Thoracic aorta (tissue), 2 donors: Measurements from ENCODE around the gene FNDC11. TPM values are rescaled to one million over a fixed set of nuclear protein-coding genes. Genes with fewer than 3 reads are reported as not detected.

Source experiments
- ATAC-seq: fragments of 150-250 bp; one replicate; pipeline ENCODE4 v1.8.0; 2017; ENCODE audit warnings: low read depth; ENCODE audit not compliant: insufficient number of reproducible peaks, low FRiP score
- DNase-seq: peaks from one replicate; pipeline ENCODE4 v3.0.0-alpha.2; 2020; ENCODE audit warnings: low spot score
- H3K27ac ChIP-seq, 2 donors: fragments of 200-600 bp; sonication (generic); 1 replicate in 1 of 2; 2 replicates in 1 of 2; pipeline ENCODE4 v1.5.1; 2016; ENCODE audit warnings: mild to moderate bottlenecking in 2 of 2, moderate library complexity in 2 of 2
- H3K27me3 ChIP-seq: fragments of 200-600 bp; sonication (generic); replicated peaks from 2 replicates; pipeline ENCODE4 v1.6.0; 2016; ENCODE audit warnings: mild to moderate bottlenecking; ENCODE audit not compliant: insufficient read depth
- H3K36me3 ChIP-seq: fragments of 200-600 bp; sonication (generic); one replicate; pipeline ENCODE4 v1.5.1; 2016
- H3K4me1 ChIP-seq, 2 donors: fragments of 200-600 bp; sonication (generic); 1 replicate in 1 of 2; 2 replicates in 1 of 2; pipeline versions ENCODE4 v1.5.1 to v1.6.0; 2016; ENCODE audit warnings: low read depth in 2 of 2, mild to moderate bottlenecking in 1 of 2; ENCODE audit not compliant: control insufficient read depth in 1 of 2
- H3K4me3 ChIP-seq: fragments of 200-600 bp; sonication (generic); 2 replicates; pipeline ENCODE4 v1.5.1; 2016; ENCODE audit warnings: mild to moderate bottlenecking
- H3K9me3 ChIP-seq: fragments of 200-600 bp; sonication (generic); 2 replicates; pipeline ENCODE4 v1.5.1; 2016
- CTCF ChIP-seq: fragments of 200-600 bp; sonication (generic); IDR thresholded peaks from one replicate; pipeline ENCODE4 v1.5.1; 2019; ENCODE audit warnings: antibody characterized with exemption
- total RNA-seq, 2 donors: library from RNA; depleted of rRNA; stranded (reverse); fragments of >200 nt; gene quantifications; one replicate each; pipeline versions ENCODE4 v1.1.0 to v1.2.3, GENCODE V29; 2016

Gene FNDC11
- total RNA-seq, 2 donors from 2014 or later, result 0.54 TPM; not detected in 1

GRCh38 chr20:63541371-63541770 is 12.6 kb upstream of the FNDC11 start:
- H3K9me3 ChIP-seq, result no peaks in the 10 kb centered on the region
- no peak overlapping the region for H3K4me3 ChIP-seq
- ATAC-seq (no peak), DNase-seq (no peak)
- no peaks in the 10 kb centered on the region for H3K36me3 ChIP-seq
- peaks cover 0 to 5% of the 10 kb centered on the region in 2 donors for H3K4me1 ChIP-seq
- no peaks in the 10 kb centered on the region for H3K27me3 ChIP-seq
- TF ChIP-seq CTCF, result no peak
- no peak overlapping the region for H3K27ac ChIP-seq

- DNase-seq (no peak), ATAC-seq (no peak)
- no peak for TF ChIP-seq CTCF
- H3K4me1 ChIP-seq, result peaks cover 0 to 5% of the 10 kb centered on the region in 2 donors
- no peaks in the 10 kb centered on the region for H3K36me3 ChIP-seq
- no peak overlapping the region for H3K4me3 ChIP-seq
- no peaks in the 10 kb centered on the region for H3K9me3 ChIP-seq
- H3K27me3 ChIP-seq, result no peaks in the 10 kb centered on the region
- no peak overlapping the region for H3K27ac ChIP-seq
Observed at GRCh38 chr20:63542031-63542559, 11.9 kb upstream of the FNDC11 start.

GRCh38 chr20:63542696-63543095 is 11.3 kb upstream of the FNDC11 start:
- no peak overlapping the region for H3K4me3 ChIP-seq
- no peak for TF ChIP-seq CTCF

GRCh38 chr20:63543131-63543530 is 10.8 kb upstream of the FNDC11 start:
- Histone ChIP-seq H3K4me3 (no peak overlapping the region), H3K27ac (no peak overlapping the region), H3K27me3 (peaks cover 2% of the 10 kb centered on the region), H3K9me3 (no peaks in the 10 kb centered on the region), H3K36me3 (no peaks in the 10 kb centered on the region), H3K4me1 (no peaks in the 10 kb centered on the region)
- no peak for ATAC-seq
- TF ChIP-seq CTCF, result no peak
- no peak for DNase-seq

More at GRCh38 chr20:63542696-63543095, 11.3 kb upstream of the FNDC11 start:
- no peak for ATAC-seq
- Histone ChIP-seq H3K27ac (no peak overlapping the region), H3K9me3 (no peaks in the 10 kb centered on the region), H3K36me3 (no peaks in the 10 kb centered on the region), H3K4me1 (peaks cover 0 to 2% of the 10 kb centered on the region in 2 donors), H3K27me3 (no peaks in the 10 kb centered on the region)
- DNase-seq, result no peak

GRCh38 chr20:63543733-63544132 is 10.2 kb upstream of the FNDC11 start:
- no peak for TF ChIP-seq CTCF
- Histone ChIP-seq H3K27ac (no peak overlapping the region), H3K36me3 (no peaks in the 10 kb centered on the region), H3K9me3 (no peaks in the 10 kb centered on the region), H3K27me3 (peaks cover 8% of the 10 kb centered on the region), H3K4me3 (no peak overlapping the region), H3K4me1 (no peaks in the 10 kb centered on the region)
- ATAC-seq (no peak), DNase-seq (no peak)
